ENCODE data around the gene PAN2.
A peak's percentile ranks its signal among the peaks of the same experiment; 100 is the strongest.
"Not testable (repeated sequence)": the region's sequence is repeated elsewhere in the genome, so short reads cannot be mapped to it uniquely, and the experiment has no call there.

PAN2 gene

DNA sequence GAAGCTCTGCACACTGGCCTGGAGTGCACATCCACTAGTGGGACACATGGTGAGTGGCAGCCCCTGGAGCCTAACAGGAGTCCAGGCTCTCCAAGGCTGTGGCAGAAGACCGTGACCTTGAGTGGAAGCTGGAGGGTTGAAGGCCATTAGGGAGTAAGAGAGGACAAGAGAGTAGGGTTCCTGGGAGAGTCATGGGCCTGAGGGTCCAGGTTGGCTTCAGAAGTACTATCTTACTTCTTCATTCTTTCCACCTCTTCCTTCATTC, 5.3 kb upstream of the PAN2 start:
- no peak for DNase-seq

DNA sequence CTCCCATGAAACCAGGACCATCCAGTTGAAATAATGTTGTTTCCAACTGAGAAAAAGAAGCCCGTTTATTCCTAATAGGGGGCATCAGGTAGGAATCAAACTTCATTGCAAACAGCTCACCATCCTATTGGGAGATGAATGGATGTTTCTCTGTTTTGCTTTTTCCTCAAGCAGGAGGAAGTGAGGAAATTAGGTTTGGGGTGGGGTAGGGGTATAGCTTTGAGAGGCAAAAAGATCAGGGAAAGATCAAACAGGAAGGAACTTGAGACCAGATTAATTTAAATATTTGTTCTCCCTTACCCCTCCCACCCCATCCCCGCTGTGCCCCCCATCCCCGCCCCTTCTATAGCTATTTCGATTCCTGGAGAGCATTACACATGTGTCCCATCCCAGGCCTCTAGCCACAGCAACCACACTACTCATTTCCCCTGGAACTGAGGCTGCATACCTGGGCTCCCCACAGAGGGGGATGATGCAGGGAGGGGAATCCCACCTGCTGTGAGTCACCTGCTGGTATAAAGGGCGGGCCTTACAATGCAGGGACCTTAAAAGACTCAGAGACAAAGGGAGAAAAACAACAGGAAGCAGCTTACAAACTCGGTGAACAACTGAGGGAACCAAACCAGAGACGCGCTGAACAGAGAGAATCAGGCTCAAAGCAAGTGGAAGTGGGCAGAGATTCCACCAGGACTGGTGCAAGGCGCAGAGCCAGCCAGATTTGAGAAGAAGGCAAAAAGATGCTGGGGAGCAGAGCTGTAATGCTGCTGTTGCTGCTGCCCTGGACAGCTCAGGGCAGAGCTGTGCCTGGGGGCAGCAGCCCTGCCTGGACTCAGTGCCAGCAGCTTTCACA, 4.7 kb upstream of the PAN2 start, which contains the start of gene IL23A:
Gene IL23A (plus strand): TSS at position 577 of the 850 bp plus-strand sequence. CDS start 161 bp downstream, at position 738.
- no peak for DNase-seq

DNA sequence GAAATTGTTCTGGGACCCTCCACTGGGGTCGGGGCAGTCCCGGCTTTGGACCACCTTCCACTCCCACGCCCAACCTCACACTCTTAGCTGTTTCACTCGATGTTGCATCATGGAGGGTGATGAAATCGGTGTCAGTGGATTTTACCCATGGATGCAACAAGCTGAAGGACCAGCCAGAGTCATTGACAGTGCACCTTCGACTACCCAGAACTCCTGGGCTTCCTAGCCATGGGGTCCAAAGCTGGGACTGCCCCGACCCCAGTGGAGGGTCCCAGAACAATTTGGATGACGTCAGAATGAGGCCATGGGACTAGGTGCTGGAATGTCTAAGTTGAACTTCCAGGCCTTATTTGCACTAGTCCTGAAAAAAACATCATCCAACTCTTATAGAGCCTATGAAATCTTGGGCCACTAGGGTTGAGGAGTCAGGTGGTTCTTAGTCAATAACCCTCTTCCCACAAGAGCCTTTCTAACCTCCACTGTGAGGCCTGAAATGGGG, 4.0 kb upstream of the PAN2 start:
- no peak for DNase-seq

DNA sequence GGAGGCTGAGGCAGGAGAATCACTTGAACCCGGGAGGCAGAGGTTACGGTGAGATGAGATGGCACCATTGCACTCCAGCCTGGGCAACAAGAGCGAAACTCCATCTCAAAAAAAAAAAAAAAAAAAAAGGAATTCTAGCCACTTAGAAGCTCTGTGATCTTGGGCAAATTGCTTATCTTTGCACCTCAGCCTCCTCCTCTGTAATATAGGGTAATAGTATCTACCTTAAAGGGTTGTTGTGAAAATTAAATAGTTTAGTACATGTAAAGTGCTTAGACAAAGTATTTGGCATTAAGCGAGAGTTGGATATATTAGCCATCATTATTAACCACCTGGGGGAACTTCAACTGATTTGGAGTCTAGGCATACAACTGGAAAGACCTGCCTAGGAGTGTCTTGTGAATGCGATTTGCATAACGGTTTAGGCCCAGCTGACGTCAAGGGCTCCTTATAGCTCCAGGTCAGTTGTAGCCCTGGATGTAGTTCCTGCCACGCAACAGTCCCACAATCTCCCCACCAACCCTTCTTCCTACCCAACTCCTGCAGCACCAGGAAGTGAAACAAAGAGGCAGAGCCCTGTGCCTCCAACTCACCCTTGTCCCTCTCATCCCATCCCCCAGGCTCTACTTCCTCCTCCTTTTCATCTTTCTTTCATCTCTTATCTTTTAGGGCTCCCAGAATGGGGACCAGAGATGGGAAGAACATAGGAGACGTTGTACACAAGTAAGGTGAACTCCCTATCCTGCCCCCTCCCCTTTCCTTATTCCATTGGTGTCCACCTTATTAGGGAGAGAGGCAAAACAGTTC, 2.8 kb upstream of the PAN2 start:
- DNase-seq: no peak

DNA sequence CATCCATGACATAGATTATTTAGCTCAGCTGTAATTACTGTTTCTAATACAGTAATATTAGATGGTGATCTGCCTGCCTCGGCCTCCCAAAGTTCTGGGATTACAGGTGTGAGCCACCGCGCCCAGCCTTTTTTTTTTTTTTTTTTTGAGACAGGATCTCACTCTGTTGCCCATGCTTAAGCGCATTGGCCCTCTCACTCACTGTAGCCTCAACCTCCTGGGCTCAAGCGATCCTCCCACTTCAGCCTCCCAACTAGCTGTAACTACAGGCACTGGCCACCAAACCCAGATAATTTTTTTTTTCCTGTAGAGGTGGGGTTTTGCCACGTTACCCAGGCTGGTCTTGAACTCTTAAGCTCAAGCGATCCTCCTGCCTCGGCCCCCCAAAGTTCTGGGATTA, 1.7 kb upstream of the PAN2 start:
- DNase-seq: not testable (repeated sequence)

DNA sequence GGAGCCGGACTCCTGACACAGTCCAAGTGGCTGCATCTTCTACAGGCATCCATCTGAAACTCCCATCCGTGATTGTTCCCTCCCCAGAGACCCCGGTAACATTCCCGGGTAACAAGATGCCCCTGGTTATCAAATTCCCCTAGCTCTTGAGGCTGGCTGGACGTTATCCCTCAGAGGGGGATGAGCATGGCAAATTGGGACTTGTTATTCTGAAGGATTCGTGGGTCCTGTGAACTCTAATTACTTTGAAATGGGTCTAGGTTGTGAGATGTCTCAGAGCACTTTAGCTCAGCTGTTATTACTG, 642 bp upstream of the PAN2 start:
- DNase-seq: no peak

DNA sequence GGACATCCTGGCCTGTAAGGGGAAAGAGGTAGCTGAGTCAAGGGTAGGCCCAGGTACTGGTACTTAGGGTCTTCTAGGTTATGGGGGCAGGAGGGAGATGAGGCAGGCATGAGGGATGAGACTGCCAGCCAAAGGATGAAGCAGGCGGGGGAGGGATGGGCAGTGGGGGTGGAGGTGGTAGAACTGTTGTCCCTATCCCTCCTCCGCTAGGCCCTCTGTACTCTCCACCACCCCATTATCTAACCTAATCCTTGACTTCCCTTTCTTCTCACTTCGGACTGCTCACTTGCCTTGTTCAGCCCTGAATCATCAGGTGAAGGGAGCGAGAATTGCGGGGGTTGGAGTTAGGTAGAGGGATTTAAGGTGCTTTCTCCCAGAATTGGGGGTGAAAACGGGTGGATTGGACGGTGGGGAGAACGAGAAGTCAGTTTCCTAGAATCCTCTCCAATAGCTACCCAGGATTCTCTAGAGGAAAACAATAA, 562 bp downstream of the PAN2 start:
- DNase-seq: no peak

DNA sequence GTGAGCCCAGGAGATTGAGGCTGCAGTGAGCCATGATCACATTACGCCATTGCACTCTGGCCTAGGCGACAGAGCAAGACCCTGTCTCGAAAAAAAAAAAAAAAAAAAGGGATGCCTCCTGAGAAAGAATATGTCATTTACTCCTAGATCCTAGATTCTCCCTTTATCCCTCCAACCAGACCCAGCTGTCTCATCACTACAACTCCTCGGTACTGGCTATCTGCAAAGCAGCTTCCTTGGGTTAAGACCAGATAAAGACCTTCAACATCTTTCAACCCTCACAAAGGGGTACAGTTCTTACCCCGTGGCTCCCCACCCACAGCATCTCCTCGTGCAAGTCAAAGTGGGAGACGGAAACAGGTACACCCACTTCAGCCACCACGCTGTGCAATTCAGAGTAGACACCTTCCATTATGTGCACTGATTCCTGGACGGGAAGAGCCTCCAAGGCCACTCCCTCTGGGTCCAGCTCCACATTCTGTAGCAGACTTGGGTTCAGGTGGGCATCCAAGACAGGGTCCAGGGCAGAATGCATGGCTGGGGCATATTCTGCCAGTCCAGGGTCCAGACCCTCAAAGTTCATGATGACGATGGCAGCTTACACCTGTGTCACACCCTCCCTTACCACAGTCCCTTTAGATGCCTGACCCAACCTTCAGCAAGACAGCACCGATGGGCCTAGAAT, 1.1 kb downstream of the PAN2 start:
- DNase-seq: no peak

DNA sequence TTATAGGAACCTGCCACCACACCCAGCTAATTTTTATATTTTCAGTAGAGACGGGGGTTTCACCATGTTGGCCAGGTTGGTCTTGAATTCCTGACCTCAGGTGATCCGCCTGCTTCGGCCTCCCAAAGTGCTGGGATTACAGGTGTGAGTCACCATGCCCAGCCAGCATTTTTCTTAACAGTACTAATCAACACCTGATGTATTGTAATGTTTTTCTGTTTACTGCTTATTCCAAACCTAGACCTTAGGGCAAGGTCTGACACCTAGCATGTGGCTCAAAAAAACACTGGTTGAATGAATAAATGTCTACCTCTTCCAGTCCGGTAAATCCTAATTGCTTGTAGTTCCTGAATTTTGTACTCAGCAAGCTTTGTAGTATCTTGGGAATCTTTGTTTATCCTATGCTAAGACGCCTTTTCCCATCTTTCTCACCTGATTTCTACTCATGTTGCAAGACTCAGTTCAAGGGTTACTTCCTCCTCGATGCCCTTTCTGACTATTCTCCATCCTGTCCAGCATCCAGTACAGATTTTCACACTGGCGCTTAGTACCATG, 2.8 kb downstream of the PAN2 start:
- DNase-seq: no peak

DNA sequence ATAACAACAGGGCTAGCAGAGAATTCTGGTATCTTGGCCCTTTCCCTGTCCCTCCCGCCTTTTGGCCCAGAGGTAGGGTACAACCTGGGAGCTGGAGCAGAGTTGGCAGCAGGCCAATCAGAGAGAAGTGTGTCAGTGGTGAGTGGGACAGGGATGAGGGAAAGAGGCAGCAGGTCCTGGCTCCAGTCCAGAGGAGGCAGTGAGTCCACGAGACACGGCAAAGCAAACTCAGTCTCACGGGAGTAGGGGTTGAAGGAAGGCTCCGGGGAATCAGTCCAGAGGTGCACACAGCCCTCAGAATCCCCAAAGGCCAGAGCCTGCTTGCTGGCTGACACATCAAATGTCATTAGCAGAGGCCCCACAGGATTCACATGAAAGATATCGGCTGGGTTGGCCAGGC, 7.3 kb downstream of the PAN2 start:
- no peak for DNase-seq

DNA sequence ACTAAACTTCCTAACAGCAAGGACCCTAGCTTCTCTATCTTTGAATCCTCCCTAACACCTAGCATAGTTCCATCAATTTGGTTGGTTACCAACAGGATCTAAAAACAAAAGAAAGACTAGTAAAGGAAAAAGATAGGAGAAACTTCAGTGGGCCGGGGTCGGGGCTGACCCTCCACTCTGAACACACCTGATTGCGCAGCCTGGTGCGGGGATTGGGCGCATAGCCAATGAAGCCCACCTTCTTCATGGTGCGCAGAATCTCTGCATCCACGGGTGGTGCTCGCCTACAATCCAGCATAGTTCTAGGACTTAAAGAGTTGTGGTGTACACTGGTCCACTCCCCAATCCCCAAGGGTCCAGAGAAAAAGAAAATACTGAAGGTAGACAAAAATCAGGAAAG, 7.7 kb downstream of the PAN2 start:
- DNase-seq: no peak

DNA sequence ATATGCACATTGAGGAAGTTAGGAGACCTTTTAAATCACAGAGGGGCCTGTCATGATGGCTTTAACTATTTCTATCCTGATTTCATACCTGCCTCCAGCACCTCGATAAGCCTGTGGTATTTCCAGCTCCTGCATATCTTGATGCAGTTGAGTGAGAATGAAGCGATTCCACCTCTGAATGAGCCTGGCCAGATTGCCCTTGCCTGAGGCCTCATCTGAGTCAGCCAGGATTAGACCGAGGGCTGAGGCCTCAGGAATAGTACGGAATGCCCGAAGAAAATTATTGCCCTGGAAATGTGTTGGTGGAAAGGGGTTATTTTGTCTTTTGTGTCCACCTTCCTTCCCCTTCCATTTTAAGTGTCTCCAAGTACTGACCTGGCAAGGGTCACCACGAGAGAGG, 9.6 kb downstream of the PAN2 start:
- no peak for DNase-seq

DNA sequence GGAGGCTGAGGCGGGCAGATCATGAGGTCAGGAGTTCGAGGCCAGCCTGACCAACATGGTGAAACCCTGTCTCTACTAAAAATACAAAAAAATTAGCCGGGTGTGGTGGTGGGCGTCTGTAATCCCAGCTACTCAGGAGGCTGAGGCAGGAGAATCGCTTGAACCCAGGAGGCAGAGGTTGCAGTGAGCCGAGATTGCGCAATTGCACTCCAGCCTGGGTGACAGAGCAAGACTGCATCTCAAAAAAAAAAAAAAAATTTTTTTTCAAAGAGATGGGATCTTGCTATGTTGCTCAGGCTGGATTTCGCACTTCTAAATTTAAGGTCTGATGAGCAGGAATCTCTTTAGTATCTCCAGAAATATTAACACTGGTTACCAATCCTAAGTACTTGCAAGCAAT, 12.2 kb downstream of the PAN2 start:
- DNase-seq: not testable (repeated sequence)

DNA sequence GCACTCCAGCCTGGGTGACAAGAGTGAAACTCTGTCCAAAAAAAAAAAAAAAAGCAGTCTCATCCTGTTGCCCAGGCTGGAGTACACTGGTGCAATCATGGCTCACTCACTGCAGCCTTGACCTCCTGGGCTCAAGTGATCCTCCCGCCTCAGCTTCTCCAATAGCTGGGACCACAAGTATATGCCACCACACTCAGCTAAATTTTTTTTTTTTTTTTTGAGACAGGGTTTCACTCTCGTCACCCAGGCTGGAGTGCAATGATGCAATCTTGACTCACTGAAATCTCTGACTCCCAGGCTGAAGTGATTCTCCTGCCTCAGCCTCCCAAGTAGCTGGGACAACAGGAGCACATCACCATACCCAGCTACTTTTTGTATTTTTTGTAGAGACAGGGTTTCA, 12.8 kb downstream of the PAN2 start:
- DNase-seq: no peak

DNA sequence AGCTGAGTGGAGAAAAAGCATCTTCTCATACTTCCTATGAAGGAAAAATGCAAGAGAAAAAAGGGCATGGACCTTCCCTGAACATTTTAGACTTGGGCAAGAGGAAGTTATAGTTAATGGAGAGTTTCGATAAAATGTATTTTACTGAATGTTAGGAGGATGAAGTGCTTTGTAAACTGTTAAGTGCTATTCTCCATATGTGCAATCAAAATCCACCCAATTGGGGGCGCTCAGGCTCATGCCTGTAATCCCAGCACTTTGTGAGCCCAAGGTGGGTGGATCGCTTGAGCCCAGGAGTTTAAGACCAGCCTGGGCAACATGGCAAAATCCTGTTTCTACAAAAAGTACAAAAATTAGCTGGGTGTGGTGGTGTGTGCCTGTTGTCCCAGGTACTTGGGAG, 16.1 kb downstream of the PAN2 start:
- DNase-seq: no peak

DNA sequence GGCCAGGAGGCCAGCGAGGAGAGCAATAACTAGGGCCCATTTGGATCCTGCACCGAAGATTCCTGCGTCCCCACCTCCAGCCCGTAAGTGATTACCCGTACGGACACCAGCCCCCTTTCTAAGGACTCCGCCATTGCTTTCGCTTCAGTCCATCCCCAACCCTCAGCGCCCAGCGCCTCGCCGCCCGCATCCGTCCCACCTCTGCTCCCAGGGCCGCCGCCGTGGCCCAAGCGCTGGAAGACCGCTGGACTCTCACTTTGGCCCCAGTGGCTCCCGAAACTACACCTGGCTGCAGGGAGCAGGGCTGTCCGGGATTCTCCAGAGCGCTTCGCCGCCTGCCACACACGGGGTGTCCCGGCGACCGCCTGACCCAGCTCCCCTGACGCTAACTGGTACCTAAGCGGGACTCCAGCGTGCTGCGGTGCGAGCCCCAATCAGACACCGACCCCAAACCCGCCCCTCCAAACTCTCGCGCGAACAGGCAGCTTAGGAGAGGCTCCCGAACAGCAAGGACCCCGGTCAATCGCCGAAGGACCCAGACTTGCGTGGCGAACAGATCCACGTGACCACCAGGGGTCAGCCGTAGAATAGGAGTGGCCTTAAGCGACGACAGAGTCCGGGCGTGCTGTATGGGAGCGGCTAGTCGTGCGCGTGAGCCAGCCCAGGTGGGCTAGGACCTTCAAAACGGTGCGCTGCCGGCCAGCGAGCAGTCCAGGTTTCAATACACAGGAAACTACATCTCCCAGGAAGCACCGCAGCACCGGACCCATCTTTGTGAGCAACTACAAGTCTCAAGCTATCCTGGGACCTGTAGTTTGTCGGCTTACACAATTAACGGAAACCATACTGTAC, 18.0 kb downstream of the PAN2 start, which contains the start of gene CNPY2:
Gene CNPY2 (minus strand): TSS at position 367 of the 852 bp plus-strand sequence. CDS start 771 bp downstream, outside the sequence.
- DNase-seq: peak; percentile 87 to 95

DNA sequence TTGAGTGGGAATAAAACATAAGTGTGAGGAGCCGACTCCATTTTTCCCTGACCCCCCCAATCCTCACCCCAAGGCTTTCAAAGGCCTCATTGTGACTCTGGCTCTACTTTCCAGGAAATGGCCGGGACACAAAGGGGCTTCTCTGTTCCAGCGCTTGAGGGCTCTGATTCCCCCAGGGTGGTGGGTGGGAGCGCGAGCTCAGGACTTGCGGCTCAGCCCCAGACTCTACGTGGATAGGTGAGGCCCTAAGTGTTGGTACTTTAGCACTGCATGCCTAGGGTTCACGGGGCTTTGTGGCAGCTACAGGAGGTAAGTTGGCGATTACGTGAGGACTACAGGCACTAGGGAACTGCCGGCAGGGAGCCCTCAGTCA, 18.6 kb downstream of the PAN2 start:
- DNase-seq: no peak

DNA sequence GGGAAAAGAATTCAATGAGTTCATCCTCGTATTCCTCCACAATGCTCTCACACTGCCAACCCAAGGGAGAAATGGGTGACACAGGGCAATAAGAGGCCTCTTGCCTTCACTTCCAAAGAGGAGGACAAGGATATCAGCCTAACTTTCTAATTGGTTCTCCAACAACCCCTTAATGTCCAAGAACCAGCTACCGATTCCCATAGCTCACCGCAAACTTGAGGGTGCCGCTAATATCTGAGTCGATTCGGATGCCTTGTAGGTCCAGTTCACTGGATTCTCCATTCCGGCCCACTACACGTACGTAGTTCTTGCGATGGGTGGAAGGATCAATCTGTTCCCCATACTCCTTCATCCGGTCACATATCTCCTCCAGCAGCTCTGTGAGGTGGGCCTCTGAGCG, 22.8 kb downstream of the PAN2 start:
- no peak for DNase-seq

DNA sequence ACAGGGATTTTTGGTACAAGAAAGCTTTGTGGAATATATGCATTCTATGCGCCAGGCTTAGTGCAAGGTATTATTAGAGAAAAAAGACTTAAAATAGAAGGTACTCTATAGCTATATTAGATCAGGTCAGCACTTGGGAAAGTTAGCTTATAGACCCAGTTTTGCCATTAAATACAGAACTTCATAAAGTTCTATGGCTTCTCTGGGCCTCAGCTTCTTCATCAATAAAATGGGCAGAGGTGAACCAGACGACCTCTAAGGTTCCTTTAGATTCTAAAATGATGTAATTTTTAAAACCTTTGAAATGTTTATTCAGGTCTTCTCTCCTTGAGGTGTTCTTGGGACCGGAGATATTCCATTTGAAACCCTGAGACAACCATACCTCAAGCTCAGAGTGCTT, 25.1 kb downstream of the PAN2 start:
- no peak for DNase-seq

DNA sequence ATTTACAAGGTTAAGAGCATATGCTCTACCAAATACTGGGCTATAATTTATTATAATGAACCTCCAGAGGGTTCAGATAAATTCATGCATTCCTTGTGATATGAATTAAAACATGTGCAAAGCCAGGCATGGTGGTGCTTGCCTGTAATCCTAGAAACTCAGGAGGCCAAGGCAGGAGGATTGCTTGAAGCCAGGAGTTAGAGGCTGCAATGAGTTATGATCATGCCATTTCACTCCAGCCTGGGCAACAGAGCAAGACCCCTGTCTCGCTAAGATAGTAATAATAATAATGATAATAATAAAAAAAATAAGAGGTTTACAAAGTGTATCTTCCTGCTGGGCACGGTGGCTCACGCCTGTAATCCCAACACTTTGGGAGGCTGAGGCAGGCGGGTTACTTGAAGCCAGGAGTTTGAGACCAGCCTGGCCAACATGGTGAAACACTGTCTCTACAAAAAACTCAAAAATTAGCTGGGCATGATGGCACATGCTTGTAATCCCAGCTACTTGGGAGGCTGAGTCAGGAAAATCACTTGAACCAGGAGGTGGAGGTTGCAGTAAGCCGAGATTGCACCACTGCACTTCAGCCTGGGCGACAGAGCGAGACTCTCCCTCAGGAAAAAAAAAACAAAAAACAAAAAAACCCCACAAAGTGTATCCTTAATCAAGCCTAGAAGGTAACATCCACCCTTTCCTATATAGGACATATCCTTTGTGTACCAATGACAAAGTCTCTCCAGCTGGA, 26.4 kb downstream of the PAN2 start:
- DNase-seq: no peak

DNA sequence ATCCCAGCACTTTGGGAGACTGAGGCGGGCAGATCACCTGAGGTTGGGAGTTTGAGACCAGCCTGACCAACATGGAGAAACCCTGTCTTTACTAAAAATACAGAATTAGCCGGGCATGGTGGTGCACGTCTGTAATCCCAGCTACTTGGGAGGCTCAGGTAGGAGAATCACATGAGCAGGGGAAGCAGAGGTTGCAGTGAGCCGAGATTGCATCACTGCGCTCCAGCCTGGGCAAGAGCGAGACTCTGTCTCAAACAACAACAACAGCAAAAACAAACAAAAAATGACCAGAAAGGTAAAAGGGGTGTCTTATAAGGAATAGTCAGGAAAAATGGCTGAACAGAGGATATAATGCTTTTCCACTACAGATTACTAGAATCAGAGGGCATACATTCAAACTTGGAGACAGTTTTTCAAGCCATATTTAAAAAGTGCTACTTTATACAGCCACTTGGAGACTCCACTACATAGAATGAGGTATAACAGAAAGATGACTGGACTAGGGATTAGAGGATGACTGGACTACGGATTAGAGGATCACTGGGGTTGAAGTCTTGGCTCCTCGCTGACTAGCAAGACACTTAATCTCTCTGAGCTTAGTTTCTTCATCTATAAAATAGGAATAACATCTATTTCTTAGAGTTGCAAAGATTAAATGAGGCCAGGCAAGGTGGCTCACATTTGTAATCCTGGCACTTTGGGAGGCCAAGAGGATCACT, 28.8 kb downstream of the PAN2 start:
- no peak for DNase-seq
